DOHH2 (cell line): Measurements from ENCODE around the gene DIS3L2.

ENCODE experiments used
- H3F3A ChIP-seq: fragments of 200-600 bp; sonication (generic), shearing (Covaris generic); 2 replicates; pipeline ENCODE4 v1.6.0; 2016; ENCODE audit warnings: antibody characterized with exemption, mild to moderate bottlenecking; ENCODE audit not compliant: control insufficient read depth, insufficient read depth
- H3K27ac ChIP-seq: fragments of 200-600 bp; sonication (generic); 2 replicates; pipeline ENCODE4 v1.5.1; 2014; ENCODE audit warnings: low read depth, mild to moderate bottlenecking, low read length, moderate library complexity
- H3K27me3 ChIP-seq: fragments of 200-600 bp; sonication (generic); 2 replicates; pipeline ENCODE4 v1.6.1; 2014; ENCODE audit warnings: mild to moderate bottlenecking, low read length, mixed read lengths; ENCODE audit not compliant: control insufficient read depth
- H3K36me3 ChIP-seq: fragments of 200-600 bp; sonication (generic); 2 replicates; pipeline ENCODE4 v1.6.1; 2014; ENCODE audit warnings: mild to moderate bottlenecking, low read length, moderate library complexity, mixed read lengths; ENCODE audit not compliant: control insufficient read depth
- H3K4me1 ChIP-seq: fragments of 200-600 bp; sonication (generic); 2 replicates; pipeline ENCODE4 v1.6.1; 2014; ENCODE audit warnings: mild to moderate bottlenecking, low read length, mixed read lengths; ENCODE audit not compliant: control insufficient read depth
- H3K4me2 ChIP-seq: fragments of 200-600 bp; sonication (generic); 2 replicates; pipeline ENCODE4 v1.6.0; 2014; ENCODE audit warnings: mild to moderate bottlenecking, low read length, moderate library complexity
- H3K4me3 ChIP-seq: fragments of 200-600 bp; sonication (generic); 2 replicates; pipeline ENCODE4 v1.5.1; 2014; ENCODE audit warnings: mild to moderate bottlenecking, low read length, mixed read lengths
- H3K79me2 ChIP-seq: fragments of 200-600 bp; sonication (generic); 2 replicates; pipeline ENCODE4 v1.6.1; 2014; ENCODE audit warnings: mild to moderate bottlenecking, low read length, mixed read lengths; ENCODE audit not compliant: control insufficient read depth
- H3K9me2 ChIP-seq: fragments of 200-600 bp; sonication (generic); replicated peaks from 2 replicates; pipeline ENCODE4 v1.6.1; 2014; ENCODE audit warnings: mild to moderate bottlenecking, low read length, mixed read lengths; ENCODE audit not compliant: control insufficient read depth
- H3K9me3 ChIP-seq: fragments of 200-600 bp; sonication (generic); 2 replicates; pipeline ENCODE4 v1.6.1; 2014; ENCODE audit warnings: antibody characterized with exemption, low read length, mixed read lengths; ENCODE audit not compliant: control insufficient read depth, insufficient read depth
- H4K20me1 ChIP-seq: fragments of 200-600 bp; sonication (generic); 2 replicates; pipeline ENCODE4 v1.6.0; 2014; ENCODE audit warnings: low read depth, mild to moderate bottlenecking, antibody characterized with exemption, low read length, moderate library complexity; ENCODE audit not compliant: control insufficient read depth, insufficient read depth
- CTCF ChIP-seq: fragments of 200-600 bp; sonication (generic); IDR thresholded peaks from one replicate; pipeline ENCODE4 v1.5.1; 2014; ENCODE audit warnings: antibody characterized with exemption, mild to moderate bottlenecking, low read depth, low read length; ENCODE audit not compliant: poor library complexity, severe bottlenecking
- EZH2phosphoT487 ChIP-seq: fragments of 200-600 bp; sonication (generic); IDR thresholded peaks from 2 replicates; pipeline ENCODE4 v1.6.1; 2017; ENCODE audit warnings: borderline replicate concordance, mild to moderate bottlenecking, antibody characterized with exemption, low read length, moderate library complexity, mixed read lengths

DIS3L2 gene

GRCh38 chr2:232238108-232238507 lies 276.6 kb downstream of the DIS3L2 start:
- no peaks in the 10 kb centered on the region for H4K20me1 ChIP-seq
- no peak for TF ChIP-seq CTCF
- no peak for TF ChIP-seq EZH2phosphoT487
- no peaks in the 10 kb centered on the region for H3K9me2 ChIP-seq
- H3K36me3 ChIP-seq, result no peaks in the 10 kb centered on the region
- H3K79me2 ChIP-seq, result no peaks in the 10 kb centered on the region
- no peaks in the 10 kb centered on the region for H3F3A ChIP-seq
- no peak overlapping the region for H3K27ac ChIP-seq
- H3K27me3 ChIP-seq, result no peaks in the 10 kb centered on the region
- H3K4me1 ChIP-seq, result peaks cover 3% of the 10 kb centered on the region; the same call in 1 of the 2 replicates
- H3K4me3 ChIP-seq, result no peak overlapping the region
- H3K4me2 ChIP-seq, result no peak overlapping the region
- no peaks in the 10 kb centered on the region for H3K9me3 ChIP-seq

GRCh38 chr2:232238596-232238995 lies 277.1 kb downstream of the DIS3L2 start:
- Histone ChIP-seq H3K9me3 (no peaks in the 10 kb centered on the region), H3K4me1 (peaks cover 3% of the 10 kb centered on the region; the same call in 1 of the 2 replicates), H3K4me2 (no peak overlapping the region), H3K4me3 (no peak overlapping the region), H3K27me3 (no peaks in the 10 kb centered on the region), H3K79me2 (no peaks in the 10 kb centered on the region), H3F3A (no peaks in the 10 kb centered on the region), H3K9me2 (no peaks in the 10 kb centered on the region), H3K27ac (no peak overlapping the region), H4K20me1 (no peaks in the 10 kb centered on the region), H3K36me3 (no peaks in the 10 kb centered on the region)
- TF ChIP-seq CTCF (no peak), EZH2phosphoT487 (no peak)

GRCh38 chr2:232239951-232240681 lies 278.6 kb downstream of the DIS3L2 start:
- H3F3A ChIP-seq, result no peaks in the 10 kb centered on the region
- peaks cover 3% of the 10 kb centered on the region; the same call in 1 of the 2 replicates for H3K4me1 ChIP-seq
- no peaks in the 10 kb centered on the region for H3K36me3 ChIP-seq
- no peaks in the 10 kb centered on the region for H3K27me3 ChIP-seq
- no peak overlapping the region for H3K4me3 ChIP-seq
- H3K4me2 ChIP-seq, result no peak overlapping the region
- no peaks in the 10 kb centered on the region for H3K9me3 ChIP-seq
- H4K20me1 ChIP-seq, result no peaks in the 10 kb centered on the region
- H3K79me2 ChIP-seq, result no peaks in the 10 kb centered on the region
- no peaks in the 10 kb centered on the region for H3K9me2 ChIP-seq
- no peak overlapping the region for H3K27ac ChIP-seq
- TF ChIP-seq CTCF (no peak), EZH2phosphoT487 (no peak)
